GM19025 (cell line): ENCODE data around the gene YEATS4.
"Not testable (repeated sequence)": the region's sequence is repeated elsewhere in the genome, so short reads cannot be mapped to it uniquely, and the experiment has no call there.

Experiments
- ATAC-seq: cut with Tn5 transposase; IDR thresholded peaks from one replicate; pipeline ENCODE4 v1.9.1; 2021; ENCODE audit warnings: mild to moderate bottlenecking, low read depth, moderate library complexity; ENCODE audit not compliant: unreplicated experiment

YEATS4 gene

GRCh38 chr12:69359531-69360347 lies at the start of gene YEATS4:
YEATS4 (plus strand) TSS chr12:69359743; CDS start chr12:69359973, 230 bp downstream.
- peak; percentile 79 for ATAC-seq

DNA sequence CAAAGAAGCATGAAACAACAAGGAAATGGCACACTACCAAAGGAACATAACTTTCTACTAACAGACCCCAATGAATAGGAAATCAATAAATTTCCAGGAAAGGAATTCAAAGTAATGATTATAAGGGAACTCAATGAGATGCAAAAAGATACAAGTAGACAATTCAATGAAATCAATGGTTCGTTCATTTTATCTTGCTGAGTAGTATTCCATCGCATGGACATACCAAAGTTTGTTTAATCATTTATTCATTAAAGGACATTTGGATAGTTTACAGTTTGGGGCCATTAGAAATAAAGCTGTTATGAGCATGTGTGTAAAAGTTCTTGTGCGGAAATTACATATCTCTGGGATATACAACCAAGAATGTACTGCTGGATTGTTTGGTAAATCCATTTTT lies 46.3 kb upstream of the YEATS4 start:
- no peak for ATAC-seq

GRCh38 chr12:69316784-69317183 lies 42.8 kb upstream of the YEATS4 start:
- ATAC-seq, result not testable (repeated sequence)

- ATAC-seq, result not testable (repeated sequence)
These were observed 42.3 kb upstream of the YEATS4 start for GRCh38 chr12:69317233-69317632.

DNA sequence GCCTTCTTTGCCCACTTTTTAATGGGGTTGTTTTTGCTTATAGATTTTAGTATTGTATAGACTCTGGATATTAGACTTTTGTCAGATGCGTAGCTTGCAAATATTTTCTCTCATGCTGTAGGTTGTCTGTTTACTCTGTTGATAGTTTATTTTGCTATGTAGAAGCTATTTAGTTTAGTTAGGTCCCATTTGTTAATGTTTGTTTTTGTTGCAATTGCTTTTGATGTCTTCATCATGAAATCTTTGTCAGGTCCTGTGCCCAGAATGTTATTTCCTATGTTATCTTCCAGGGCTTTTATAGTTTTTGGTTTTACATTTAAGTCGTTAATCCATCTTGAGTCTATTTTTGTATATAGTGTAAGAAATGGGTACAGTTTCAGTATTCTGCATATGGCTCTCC lies 41.3 kb upstream of the YEATS4 start:
- ATAC-seq, result no peak

- ATAC-seq, result no peak
These were observed 38.2 kb upstream of the YEATS4 start for GRCh38 chr12:69321351-69321750.

DNA sequence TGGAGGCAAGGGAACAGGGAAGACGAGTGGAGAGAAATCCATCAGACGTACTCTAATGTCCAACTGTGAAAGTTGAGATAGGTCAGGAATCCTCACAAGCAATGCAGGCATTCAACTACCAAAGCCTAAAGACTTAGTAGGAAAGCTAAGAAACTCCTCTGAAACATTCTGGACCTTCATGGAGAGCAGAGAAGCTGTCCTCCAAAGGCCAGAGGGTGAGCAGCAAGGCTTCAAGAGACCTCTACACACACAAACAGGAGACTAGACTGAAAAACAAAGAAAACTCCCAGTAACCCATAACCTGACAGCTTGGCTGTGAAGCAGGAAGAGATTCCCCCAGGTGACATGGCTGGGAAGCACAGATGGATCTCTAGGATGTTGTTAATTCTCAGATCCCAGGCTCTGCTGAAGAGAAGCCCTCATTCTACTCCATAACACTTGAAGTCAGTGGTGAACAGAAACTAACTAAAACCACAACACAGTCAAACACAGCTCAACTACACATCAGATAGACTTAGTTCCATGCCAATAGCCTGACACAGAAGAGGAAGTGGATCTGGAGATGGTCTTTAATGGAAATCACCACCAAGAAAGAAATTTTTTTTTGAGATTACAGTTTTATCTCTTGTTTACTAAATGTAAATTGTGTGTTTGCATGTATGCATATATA lies 34.6 kb upstream of the YEATS4 start:
- peak; percentile 81 for ATAC-seq

DNA sequence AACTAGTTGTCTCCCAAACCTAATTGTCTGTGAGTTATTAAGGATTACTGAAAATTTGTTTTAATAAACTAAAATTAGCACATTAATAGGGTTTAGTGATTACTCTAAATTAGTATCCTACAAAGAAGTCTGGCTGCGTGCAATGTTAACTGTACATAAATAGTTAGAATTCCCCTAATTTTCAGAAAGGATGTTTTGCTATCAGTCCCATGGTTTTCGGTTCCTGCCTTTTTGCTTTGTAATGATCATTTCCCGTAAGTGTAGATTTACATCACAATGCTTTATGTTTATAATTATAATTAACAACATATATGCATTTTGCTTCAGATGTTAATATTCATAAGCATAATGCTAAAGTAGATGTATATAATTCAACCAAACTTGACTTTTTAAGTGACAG lies 31.1 kb upstream of the YEATS4 start:
- no peak for ATAC-seq

DNA sequence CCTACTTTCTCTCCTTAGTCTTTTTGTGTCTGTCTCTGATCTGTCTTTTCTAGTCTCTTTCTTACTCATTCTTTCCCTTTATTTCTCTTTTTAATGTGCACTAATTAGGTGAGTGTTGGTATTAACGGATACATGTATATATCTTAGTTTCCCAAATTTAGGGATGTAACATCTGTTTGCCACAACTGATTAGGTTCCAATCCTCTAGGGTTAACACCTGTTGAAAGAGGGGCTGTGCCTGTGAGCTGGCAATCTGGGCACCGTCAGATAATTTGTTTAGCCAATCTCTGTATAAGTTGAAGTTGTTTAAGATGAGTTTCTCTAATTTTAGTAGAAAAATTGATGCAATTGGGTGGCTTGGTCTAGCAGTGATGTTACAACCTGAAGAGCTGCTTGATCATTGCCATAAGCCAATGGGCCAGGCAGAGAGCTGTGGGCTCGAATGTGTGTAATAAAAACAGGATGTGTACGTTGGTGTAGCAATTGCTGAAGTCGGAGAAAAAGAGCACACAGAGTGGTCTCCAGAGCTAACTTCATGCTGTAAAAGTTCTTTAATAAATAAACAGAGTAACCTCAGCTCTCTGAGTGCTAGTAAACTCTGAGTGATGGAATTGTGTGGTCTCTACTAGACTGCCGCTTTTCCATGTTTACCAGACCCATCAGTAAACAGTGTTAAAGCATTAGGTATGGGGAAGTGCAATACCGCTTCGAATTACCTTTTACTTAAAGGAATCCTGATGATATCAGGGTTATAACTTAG lies 29.7 kb upstream of the YEATS4 start:
- no peak for ATAC-seq

GRCh38 chr12:69330475-69331473 lies 28.8 kb upstream of the YEATS4 start:
- ATAC-seq, result peak; percentile 72

DNA sequence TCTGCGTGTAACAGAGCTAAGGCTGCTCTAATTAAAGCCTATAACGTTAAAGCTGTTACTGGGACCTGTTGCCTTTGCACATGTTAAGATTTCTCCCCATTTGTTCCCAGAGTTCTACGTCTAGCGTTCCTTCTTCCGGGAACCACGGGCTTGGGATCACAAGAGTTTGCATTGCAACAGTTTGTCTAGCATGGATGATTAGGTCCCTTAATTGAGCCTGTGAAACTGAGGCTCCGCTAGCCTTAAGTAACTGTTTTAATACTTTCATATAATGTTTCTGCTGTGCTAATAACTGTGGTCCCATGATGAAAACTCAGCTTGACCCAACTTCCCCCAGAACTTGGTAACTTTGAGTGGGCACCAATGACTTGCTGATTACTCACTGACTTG lies 28.0 kb upstream of the YEATS4 start:
- ATAC-seq, result no peak

DNA sequence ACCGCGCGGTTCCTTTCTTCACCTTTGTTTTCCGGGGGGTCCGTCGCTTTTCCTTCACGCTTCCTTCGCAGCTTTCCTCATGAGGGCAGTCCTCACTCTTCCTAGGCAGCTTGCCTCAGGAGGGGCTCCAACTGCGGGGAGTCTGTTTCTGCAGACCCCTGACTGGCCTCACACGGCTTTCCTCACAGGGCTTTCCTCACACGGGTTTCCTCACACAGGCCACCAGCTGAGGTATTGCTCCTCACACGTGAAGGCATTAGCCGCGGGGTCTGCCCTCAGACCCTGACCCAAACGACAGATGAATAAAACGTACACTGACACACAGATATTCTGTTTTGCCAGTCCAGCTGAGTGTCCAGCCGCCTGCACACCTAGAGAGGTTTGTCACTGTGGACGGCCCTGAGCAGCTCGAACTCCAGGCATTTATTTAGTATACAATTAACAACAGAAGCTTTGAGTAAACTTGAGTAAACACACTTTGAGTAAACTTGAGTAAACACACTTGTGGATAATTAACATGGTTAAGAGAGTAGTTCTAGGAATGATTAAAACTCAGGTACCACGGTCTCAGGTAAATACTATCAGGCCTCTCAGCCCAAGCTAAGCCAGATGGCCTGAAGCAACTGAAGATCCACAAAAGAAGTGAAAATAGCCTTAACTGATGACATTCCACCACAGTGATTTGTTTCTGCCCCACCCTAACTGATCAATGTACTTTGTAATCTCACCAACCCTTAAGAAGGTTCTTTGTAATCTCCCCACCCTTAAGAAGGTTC lies 27.4 kb upstream of the YEATS4 start:
- no peak for ATAC-seq

GRCh38 chr12:69332815-69333358 lies 26.7 kb upstream of the YEATS4 start:
- no peak for ATAC-seq

- ATAC-seq, result no peak
These were observed 25.4 kb upstream of the YEATS4 start for GRCh38 chr12:69334158-69334557.

DNA sequence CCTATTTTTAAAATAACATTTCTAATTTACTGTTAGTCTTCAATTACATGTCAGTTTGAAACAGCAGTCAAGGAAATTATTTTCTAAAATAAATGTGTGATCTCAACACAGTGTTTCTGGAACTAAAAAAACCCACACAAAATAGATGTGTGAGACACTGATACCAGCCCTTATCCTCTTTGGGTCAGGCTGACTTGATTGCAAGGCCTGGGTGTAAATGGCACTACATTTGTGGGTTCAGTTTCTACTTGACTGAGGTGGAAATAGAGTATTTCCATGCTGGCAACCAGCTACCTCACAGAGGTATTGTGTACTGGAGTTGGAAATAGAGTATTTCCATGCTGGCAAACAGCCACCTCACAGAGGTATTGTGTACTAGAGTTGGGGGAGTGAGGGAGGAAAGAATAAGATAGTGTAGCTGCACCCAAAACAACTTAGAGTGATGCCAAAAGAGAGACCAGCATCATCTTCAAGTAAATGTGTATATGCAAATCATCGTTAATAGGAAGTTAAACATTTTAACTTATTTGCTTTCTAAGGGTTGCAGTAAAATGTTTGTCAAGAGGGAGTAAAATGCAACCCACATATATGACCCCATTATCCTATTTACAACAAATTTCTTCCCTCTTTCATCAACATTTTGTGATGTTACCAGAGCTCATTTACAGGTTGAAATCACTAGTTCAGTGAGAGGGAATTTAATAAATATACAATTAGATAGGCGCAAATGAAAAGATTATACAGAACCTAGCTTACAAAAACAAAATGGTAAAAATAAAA lies 22.0 kb upstream of the YEATS4 start:
- ATAC-seq, result no peak

GRCh38 chr12:69338120-69338859 lies 21.3 kb upstream of the YEATS4 start:
- ATAC-seq, result no peak

- ATAC-seq, result no peak
These were observed 20.6 kb upstream of the YEATS4 start for GRCh38 chr12:69338936-69339335.

- no peak for ATAC-seq
These were observed 19.5 kb upstream of the YEATS4 start for GRCh38 chr12:69339999-69340398.
